HG02885 (cell line): ENCODE measurements around the gene INHA.

Source experiments
- ATAC-seq: cut with Tn5 transposase; IDR thresholded peaks from one replicate; pipeline ENCODE4 v1.9.1; 2021; ENCODE audit warnings: mild to moderate bottlenecking; ENCODE audit not compliant: unreplicated experiment, poor library complexity

Gene INHA

DNA sequence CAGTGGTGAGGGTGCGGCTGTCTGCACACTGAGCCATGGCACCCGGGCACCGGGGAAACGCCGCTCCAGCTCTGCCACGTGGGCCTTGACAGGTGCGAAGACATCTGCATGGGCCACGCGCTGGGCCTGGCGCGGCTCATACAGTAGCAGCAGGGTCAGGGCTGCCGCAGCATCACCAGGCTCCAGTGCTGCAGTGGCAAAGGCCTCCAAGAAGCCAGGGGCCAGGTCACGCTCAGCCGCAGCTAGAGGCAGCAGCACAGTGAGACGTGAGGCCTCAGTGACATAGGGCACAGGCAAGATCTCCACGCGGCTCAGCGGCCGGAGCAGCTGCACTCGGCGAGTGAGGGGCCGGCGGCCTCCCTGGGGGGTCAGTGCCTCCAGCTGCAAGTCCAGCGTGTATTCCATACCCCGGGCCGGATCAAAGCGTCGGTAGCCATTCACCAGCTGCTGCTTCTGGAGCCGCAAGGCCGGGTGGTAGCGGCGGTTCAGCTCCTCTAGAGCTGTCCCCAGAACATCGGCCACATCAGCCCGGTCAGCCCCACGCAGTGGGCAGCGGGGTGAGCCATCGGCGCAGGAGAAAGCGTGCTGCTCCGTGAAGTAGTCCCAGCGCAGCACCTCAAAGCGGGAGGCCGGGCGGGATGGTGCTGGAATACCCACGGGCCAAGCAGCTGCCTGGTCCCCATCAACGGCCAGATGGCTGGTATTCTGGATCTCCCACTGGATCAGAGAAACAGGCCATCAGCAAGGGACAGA is 32.0 kb upstream of the INHA start:
- no peak for ATAC-seq

DNA sequence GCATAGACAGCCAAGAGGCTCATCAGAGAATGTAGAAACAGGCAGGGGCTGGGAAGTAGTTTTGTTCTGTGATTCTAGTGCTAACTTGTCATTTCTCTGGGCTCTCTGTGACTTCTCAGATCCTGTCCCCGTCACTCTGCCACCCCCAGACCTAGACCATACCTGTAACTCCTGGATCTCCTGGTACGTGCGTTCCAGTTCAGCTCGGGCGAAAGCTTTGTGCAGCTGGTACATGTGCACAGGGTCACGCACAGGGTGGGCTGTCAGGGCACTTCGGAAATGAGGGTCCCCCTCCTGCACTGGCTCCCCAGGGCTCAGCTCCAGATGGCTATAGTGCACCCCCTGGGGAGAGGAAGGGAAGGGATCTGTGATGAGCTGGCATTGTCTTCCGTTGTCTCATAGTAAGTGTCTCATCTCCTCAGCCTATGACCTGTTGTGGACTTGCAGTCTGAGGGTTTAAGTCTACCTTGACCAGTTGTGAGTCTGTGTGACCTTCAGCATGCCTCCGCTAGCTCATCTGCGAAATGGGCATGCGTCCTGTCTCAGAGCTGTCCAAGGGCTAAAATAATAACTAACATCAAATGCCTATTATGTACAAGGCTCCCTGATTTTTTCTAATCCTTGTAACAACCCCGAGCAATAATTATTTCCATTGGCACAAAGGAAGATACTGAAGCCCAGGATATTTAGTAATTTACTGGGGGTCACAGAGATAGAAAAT is 31.2 kb upstream of the INHA start:
- ATAC-seq = no peak

DNA sequence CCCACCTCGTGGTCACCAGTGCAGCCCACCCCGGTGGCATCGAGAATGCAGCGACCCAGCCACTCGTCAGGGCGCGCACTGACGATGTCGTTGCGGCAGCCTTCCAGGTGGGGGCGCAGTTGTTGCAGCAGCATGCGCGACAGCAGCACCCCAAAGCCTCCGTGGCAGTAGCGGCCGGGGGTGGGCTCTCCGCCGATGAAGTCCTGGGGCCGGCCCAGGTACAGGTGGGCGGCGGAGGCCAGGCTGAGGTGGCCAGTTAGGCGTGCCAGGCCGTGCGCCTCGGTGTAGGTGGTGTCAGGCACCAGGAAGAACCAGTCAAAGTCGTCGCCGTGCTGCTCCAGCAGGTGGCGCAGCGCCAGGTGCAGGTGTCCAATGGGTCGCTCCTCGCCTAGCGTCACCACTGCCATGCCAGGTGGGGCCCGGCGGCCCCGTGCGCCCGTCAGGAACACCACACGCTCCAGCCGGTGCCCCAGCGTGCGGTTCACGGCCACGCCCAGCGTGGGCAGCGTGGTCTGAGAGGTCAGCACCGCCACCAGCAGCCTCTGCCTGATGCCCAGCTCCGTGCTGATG is 30.4 kb upstream of the INHA start:
- ATAC-seq = peak; percentile 55

DNA sequence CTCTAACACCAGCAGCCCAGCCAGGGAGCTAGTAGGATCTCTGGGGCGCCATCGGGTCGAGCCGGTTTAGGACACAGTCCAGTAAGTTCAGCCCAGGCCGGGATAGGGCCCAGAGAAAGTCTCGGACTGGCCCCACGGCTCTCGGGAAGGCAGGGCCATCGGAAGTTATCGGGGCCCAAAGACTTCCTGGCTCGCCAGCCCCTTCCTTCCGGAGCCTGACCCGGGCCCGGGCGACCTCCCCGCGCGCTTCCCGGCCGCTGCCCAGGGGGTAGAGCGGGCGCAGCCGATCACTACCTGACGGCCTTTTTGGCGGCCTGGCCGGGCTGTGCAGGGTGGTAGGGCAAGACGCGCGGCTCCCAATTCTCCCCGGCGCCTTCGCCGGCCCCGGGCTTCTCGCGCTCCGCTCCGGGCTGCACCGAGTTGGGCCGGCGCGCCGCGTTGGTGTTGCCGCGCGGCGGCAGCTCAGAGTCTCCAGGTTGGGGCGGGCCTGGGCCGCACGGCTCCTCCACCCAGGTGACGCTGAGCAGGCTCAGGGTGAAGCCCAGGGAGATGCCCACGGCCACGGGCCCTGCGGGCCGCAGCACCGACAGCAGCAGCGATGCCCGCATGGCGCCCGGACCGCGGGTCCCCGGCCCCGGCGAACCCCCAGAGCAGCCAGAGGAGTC is 29.0 kb upstream of the INHA start:
- peak; percentile 29 for ATAC-seq

DNA sequence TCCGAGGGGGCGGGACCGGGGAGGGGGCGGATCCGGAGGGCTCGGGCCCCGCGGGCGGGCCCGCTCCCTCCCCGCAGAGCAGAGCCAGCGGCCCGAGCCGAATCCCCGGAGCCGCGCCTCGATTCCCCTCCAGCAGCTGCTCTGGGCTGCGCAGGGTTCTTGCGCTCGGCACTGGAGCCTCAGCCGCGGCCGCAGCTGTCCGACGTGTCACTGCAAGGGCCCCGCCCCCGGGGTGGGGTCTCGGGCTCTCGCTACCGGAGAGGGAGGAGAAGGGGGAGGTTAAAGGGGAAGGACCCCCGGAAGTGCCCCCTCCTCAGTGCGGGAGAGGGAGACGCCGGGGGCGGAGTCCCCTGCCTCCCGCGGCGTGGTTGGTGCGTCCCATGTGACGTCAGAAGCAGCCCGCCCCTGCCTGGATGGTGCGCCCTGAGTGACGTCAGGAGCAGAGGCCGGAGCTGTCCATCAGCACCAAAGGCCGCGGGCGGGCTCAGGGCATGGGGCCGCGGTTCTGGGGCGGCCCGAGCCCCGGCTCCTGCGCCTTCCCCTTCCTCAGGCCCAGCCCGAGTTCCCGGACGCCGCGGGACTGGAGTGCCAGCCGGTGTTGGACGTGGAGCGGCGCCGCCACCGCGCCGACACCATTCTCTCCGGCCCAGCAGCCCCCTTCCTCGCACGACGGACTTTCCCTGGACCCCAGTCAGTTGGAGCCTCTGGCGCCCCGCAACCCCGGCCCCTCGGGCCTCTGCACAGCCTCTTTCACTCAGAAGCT is 28.3 kb upstream of the INHA start, which contains the start of the genes CHPF and TMEM198:
Gene CHPF (minus strand): TSS at position 214 of the 763 bp plus-strand sequence. CDS start 271 bp downstream, outside the sequence.
Gene TMEM198 (plus strand): TSS at position 433 of the 763 bp plus-strand sequence. CDS start 700 bp downstream, outside the sequence.
- peak; percentile 78 for ATAC-seq

DNA sequence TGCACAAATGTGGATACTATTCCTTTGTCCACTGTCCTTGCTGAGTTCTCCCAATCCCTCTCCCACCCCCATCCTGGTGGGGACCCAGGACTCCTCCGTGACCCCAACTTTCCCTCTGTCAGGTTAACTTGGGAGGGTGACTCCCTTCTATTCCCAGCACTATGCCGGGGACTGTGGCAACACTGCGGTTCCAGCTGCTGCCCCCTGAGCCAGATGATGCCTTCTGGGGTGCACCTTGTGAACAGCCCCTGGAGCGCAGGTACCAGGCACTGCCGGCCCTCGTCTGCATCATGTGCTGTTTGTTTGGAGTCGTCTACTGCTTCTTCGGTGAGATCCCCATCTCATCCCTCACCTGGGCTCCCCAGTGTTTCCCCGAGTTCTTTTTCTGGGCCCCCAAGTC is 27.5 kb upstream of the INHA start:
- no peak for ATAC-seq

GRCh38 chr2:219545295-219545942 is 26.7 kb upstream of the INHA start:
- no peak for ATAC-seq

GRCh38 chr2:219545943-219546352 is 26.2 kb upstream of the INHA start:
- no peak for ATAC-seq

- ATAC-seq = no peak
These were observed 24.5 kb upstream of the INHA start for GRCh38 chr2:219547621-219548020.

DNA sequence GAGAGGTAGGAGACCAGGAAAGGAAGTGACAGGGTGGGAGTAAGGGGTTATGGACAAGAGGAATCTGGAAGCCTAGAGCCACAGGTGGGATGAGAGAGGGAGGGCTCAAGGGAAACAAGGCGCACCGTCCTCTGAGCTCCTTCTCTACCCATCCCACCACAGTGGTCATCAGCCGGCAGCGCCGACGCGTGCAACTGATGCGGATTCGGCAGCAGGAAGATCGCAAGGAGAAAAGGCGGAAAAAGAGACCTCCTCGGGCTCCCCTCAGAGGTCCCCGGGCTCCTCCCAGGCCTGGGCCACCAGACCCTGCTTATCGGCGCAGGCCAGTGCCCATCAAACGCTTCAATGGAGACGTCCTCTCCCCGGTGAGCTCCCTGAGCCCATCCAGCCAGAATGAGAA is 23.1 kb upstream of the INHA start:
- no peak for ATAC-seq

- no peak for ATAC-seq
These were observed 22.5 kb upstream of the INHA start for GRCh38 chr2:219549619-219550018.

DNA sequence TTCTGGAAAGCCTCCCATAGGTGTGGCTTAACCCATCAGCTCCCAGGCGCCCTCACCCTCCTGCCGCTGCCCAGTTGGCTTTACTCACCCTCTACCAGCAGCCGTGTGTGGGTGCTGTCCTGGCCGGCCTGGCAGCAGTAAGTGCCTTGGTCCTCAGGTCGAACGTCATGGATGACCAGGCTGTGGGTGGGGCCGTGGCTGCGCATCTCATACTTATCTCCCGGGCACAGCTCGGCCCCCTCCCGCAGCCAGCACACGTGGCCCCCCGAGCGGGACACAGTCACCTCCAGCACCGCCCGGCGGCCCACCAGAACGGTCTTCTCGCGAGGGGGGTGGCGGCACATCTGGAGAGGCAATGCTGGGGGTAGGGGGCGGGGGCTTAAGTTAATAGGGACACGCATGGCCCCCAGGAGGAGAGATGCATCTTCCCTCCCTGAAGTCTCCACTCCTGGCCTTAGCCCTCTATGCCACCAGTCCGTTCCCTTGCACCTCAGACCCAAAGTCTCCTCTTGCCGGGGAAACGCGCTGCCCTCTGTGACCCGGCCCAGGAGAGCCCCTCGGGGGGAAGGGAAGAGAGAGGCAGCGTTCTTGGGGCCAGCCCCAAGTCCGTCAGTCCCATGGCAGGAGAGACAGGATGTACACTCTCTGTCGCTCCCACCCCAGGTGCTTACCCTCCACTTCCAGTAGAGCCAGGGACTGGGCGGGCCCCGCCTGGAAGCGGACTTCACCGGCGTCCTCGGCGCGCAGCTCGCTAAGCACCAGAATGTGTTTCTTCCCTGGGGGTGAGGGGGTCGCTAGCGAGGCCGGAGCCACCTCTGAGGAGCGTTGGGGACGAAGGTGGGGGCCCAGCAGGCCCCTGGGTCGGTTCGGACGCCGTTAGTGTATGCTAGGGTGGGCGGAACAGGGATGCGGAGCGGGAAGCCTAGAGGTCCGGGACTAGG is 20.4 kb upstream of the INHA start:
- peak; percentile 4 for ATAC-seq

DNA sequence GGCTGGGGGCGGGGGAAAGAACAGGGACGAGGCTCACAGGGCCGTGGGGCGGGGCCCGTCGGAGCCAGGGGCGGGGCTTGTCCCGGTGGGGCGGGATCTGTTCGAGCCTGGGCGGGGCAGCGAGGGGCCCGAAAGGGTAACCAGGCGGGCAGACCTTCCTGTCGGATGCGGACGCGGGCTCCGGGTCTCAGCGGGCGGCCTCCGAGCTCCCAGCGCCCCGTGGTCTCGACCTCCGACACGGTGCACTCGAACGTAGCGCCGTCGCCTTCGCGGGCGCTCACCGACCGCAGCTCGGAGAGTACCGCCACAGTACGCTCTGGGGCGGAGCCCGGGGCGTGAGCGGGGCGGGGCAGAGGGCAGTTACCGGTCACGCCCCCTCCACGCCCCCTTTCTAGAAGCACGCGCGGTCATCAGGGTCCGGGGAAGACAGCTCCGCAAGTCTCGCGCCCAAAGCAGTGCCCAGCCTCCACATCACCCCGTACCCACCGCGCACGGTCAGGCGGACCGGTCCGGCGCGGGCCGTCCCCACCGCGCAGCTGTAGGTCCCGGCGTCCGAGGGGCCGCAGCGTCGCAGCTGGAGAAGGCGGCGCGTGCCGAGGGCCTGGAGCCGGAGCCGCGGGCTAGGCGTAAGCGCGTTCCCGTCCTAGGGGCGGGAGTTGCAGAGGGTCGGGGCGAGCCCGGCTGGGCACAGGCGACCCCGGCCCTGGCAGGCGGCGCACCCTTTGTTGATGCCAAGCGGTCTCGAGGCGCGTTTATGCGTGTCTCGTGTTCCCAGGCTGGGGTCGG is 19.5 kb upstream of the INHA start:
- ATAC-seq = peak; percentile 95

- ATAC-seq = no peak
These were observed 19.0 kb upstream of the INHA start for GRCh38 chr2:219553168-219553417.

DNA sequence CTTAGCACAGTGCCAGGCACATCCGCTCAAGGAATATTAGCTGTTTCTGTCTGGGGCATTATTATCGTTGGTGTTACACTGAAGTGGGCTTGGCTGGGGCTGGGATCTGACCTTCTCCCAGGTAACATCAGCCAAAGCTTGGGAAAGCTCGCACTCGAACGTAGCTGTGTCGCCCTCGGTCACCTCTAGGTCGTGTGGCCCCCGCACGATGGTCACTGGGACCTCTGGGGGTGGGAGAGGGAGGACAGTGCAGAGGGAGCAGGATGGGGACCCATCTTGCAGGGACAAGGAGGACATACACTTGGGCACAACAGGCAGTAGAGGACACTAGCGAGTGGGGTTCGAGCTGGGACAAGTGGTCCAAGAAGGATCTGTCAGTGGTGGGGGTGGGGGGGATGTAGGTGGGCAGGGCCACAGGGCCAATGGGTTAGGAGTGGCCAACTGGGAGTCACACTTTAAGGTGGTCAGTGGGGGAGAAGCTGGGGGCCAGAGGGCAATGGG is 18.6 kb upstream of the INHA start:
- no peak for ATAC-seq

GRCh38 chr2:219554350-219554749 is 17.8 kb upstream of the INHA start:
- no peak for ATAC-seq

DNA sequence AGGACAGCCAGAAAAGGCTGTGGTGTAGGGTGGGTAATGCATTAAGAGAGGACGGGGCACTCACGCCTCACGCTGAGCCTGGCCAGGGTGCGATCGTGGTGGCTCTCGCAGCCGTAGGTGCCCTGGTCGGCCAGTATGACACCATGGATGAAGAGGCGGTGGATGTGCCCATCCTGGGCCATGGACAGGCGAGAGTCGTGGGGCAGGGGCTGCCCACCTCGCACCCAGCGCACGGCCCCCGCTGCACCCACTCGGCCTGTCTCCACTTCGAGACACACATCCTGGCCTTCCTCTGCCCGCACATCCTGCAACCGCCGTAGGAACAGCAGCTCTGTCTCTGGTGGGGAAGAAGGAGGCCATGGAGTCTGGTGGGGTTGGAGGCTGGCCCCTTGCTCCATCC is 16.2 kb upstream of the INHA start:
- no peak for ATAC-seq

- no peak for ATAC-seq
These were observed 15.7 kb upstream of the INHA start for GRCh38 chr2:219556413-219556812.
